Measurements from ENCODE around the gene MNT.

The MNT gene

GRCh38 chr17:2357931-2358434 lies 42.9 kb downstream of the MNT start:
- H3K27ac ChIP-seq: no peak overlapping the region
- TF ChIP-seq ZFX (IDR thresholded peaks at IDR 0.05; ENCODE audit: borderline replicate concordance) (no peak), CTCF (IDR thresholded peaks at IDR 0.05) (no peak)

GRCh38 chr17:2357237-2357636 lies 43.6 kb downstream of the MNT start:
- TF ChIP-seq ZFX (IDR thresholded peaks at IDR 0.05; ENCODE audit: borderline replicate concordance): no peak
- TF ChIP-seq CTCF (IDR thresholded peaks at IDR 0.05): no peak
- no peak overlapping the region for H3K27ac ChIP-seq

- TF ChIP-seq CTCF (IDR thresholded peaks at IDR 0.05): no peak
- TF ChIP-seq ZFX (IDR thresholded peaks at IDR 0.05; ENCODE audit: borderline replicate concordance): no peak
These were observed 46.5 kb downstream of the MNT start for GRCh38 chr17:2354311-2354710.

DNA sequence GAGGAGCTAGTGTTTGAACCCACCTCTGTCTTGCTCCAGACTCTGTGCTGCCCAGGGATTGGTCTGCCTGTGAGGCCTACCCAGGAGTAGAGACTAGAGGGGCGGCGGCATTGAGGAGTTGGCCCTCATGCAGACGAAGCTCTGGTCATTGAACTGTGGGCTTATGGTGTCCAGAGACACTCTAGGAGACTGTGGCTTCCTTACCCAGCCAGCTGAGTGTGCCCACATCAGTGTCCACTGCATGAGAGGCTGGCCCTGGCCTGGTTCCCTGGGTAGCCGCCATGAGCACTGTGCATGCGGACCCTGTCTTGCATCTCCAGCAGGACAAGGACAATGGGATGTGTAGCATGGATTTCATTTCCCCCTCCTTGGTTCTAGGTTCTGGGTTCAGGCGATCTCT lies 49.6 kb downstream of the MNT start:
- H3K27ac ChIP-seq: no peak overlapping the region
- TF ChIP-seq CTCF (IDR thresholded peaks at IDR 0.05) (no peak), ZFX (IDR thresholded peaks at IDR 0.05; ENCODE audit: borderline replicate concordance) (no peak)

More at GRCh38 chr17:2354311-2354710, 46.5 kb downstream of the MNT start:
- peak overlapping the region; percentile 82 for H3K27ac ChIP-seq

- peak overlapping the region; percentile 96 for H3K27ac ChIP-seq
- TF ChIP-seq CTCF (IDR thresholded peaks at IDR 0.05) (no peak), ZFX (IDR thresholded peaks at IDR 0.05; ENCODE audit: borderline replicate concordance) (no peak)
These were observed 52.8 kb downstream of the MNT start for GRCh38 chr17:2347805-2348685.

- no peak for TF ChIP-seq CTCF (IDR thresholded peaks at IDR 0.05)
- TF ChIP-seq ZFX (IDR thresholded peaks at IDR 0.05; ENCODE audit: borderline replicate concordance): no peak
- peak overlapping the region; percentile 96 for H3K27ac ChIP-seq
These were observed 54.4 kb downstream of the MNT start for GRCh38 chr17:2346475-2346874.

DNA sequence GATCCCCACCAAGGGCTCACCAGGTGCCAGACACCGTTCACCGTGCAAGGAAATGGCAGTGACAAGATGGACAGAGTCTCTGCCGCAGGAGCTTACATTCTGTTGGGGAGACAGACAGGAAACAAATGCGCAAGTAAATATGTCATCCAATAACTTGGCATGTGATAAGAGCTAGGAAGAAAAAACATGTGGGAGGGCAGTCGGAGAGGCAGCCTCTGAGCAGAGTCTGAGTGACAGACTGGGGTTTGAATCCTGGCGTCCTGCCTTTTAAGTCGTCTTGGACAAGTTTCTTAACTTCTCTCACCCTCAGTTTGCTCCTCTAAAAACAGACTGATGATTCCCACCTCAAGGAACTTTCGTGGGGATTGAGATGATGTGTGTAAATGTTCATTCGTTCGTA lies 56.3 kb downstream of the MNT start:
- TF ChIP-seq CTCF (IDR thresholded peaks at IDR 0.05) (no peak), ZFX (IDR thresholded peaks at IDR 0.05; ENCODE audit: borderline replicate concordance) (no peak)
- no peak overlapping the region for H3K27ac ChIP-seq
